HEK293 (cell line): ENCODE results near the gene NXT1.

Experiments
- CTCF ChIA-PET: fragments of 350-600 bp; formaldehyde crosslinking; extraction: SDS; loops from one replicate; lab custom pipeline; 2021; ENCODE audit warnings: antibody characterized with exemption; lab: Yijun Ruan, JAX
- POLR2A ChIA-PET: fragments of 300-600 bp; formaldehyde crosslinking; extraction: SDS; loops from one replicate; lab custom pipeline; 2020; ENCODE audit warnings: antibody characterized with exemption, inconsistent platforms; lab: Yijun Ruan, JAX
- H3K27ac ChIP-seq: fragments of 200-500 bp; sonication (Bioruptor generic); 2 replicates; pipeline ENCODE4 v1.5.1; 2014; ENCODE audit warnings: low read depth, low read length, control low read depth, inconsistent platforms; ENCODE audit errors: extremely low read depth
- H3K36me3 ChIP-seq, 2 experiments: fragments of 200-500 bp in 1 of 2; sonication (Bioruptor generic) in 1 of 2; 1 replicate in 1 of 2; 2 replicates in 1 of 2; pipeline ENCODE4 v1.5.1; 2014 to 2017; ENCODE audit warnings: inconsistent platforms in 2 of 2, low read length in 2 of 2; ENCODE audit not compliant: control insufficient read depth in 2 of 2, insufficient read depth in 1 of 2
- H3K4me1 ChIP-seq: fragments of 200-500 bp; sonication (Bioruptor generic); 2 replicates; pipeline ENCODE4 v1.5.1; 2014; ENCODE audit warnings: mild to moderate bottlenecking, low read length, inconsistent platforms; ENCODE audit not compliant: control insufficient read depth, insufficient read depth
- H3K4me3 ChIP-seq: 2 replicates; pipeline ENCODE4 v1.5.1; 2011; ENCODE audit warnings: low read depth, mild to moderate bottlenecking, control low read depth, low read length, moderate library complexity
- H3K9me3 ChIP-seq: fragments of 200-500 bp; sonication (Bioruptor generic); 2 replicates; pipeline ENCODE4 v1.5.1; 2014; ENCODE audit warnings: low read depth, low read length, inconsistent platforms; ENCODE audit not compliant: control insufficient read depth, insufficient read depth
- KLF8 ChIP-seq: fragments of 450-650 bp; formaldehyde crosslinking; IDR thresholded peaks from 2 replicates; pipeline ENCODE4 v1.5.1; 2016; ENCODE audit warnings: missing biosample characterization, missing genetic modification characterization
- RBAK ChIP-seq: fragments of 450-650 bp; formaldehyde crosslinking; IDR thresholded peaks from 2 replicates; pipeline ENCODE4 v1.5.1; 2016; ENCODE audit warnings: missing biosample characterization, missing genetic modification characterization
- REPIN1 ChIP-seq: fragments of 450-650 bp; formaldehyde crosslinking; IDR thresholded peaks from 2 replicates; pipeline ENCODE4 v1.5.1; 2017; ENCODE audit warnings: missing biosample characterization, missing genetic modification characterization, low read depth
- SCRT2 ChIP-seq: fragments of 450-650 bp; formaldehyde crosslinking; IDR thresholded peaks from 2 replicates; pipeline ENCODE4 v1.5.1; 2016; ENCODE audit warnings: missing biosample characterization, missing genetic modification characterization
- SP3 ChIP-seq: fragments of 450-650 bp; formaldehyde crosslinking; IDR thresholded peaks from 2 replicates; pipeline ENCODE4 v1.5.1; 2016; ENCODE audit warnings: missing biosample characterization, missing genetic modification characterization
- ZBTB1 ChIP-seq: fragments of 450-650 bp; formaldehyde crosslinking; IDR thresholded peaks from 2 replicates; pipeline ENCODE4 v1.5.1; 2016; ENCODE audit warnings: missing biosample characterization, missing genetic modification characterization
- ZBTB10 ChIP-seq: fragments of 450-650 bp; formaldehyde crosslinking; IDR thresholded peaks from 2 replicates; pipeline ENCODE4 v1.5.1; 2016; ENCODE audit warnings: missing biosample characterization, missing genetic modification characterization
- ZEB2 ChIP-seq: fragments of 450-650 bp; formaldehyde crosslinking; IDR thresholded peaks from 2 replicates; pipeline ENCODE4 v1.5.1; 2016; ENCODE audit warnings: missing biosample characterization, missing genetic modification characterization
- ZFP3 ChIP-seq: fragments of 450-650 bp; formaldehyde crosslinking; IDR thresholded peaks from 2 replicates; pipeline ENCODE4 v1.5.1; 2016; ENCODE audit warnings: low read depth, missing biosample characterization, missing genetic modification characterization
- ZNF112 ChIP-seq: fragments of 450-650 bp; formaldehyde crosslinking; IDR thresholded peaks from 2 replicates; pipeline ENCODE4 v1.5.0; 2017; ENCODE audit warnings: missing biosample characterization, missing genetic modification characterization
- ZNF121 ChIP-seq: fragments of 450-650 bp; formaldehyde crosslinking; IDR thresholded peaks from 2 replicates; pipeline ENCODE4 v1.5.1; 2016; ENCODE audit warnings: missing biosample characterization, missing genetic modification characterization
- ZNF148 ChIP-seq: fragments of 450-650 bp; formaldehyde crosslinking; IDR thresholded peaks from 2 replicates; pipeline ENCODE4 v1.5.0; 2017; ENCODE audit warnings: missing biosample characterization, missing genetic modification characterization, borderline replicate concordance
- ZNF19 ChIP-seq: fragments of 450-650 bp; formaldehyde crosslinking; IDR thresholded peaks from 2 replicates; pipeline ENCODE4; 2016; ENCODE audit warnings: missing biosample characterization, missing genetic modification characterization, low read depth
- ZNF23 ChIP-seq: fragments of 450-650 bp; formaldehyde crosslinking; IDR thresholded peaks from 2 replicates; pipeline ENCODE4 v1.5.1; 2016; ENCODE audit warnings: missing biosample characterization, missing genetic modification characterization, borderline replicate concordance
- ZNF366 ChIP-seq: fragments of 450-650 bp; formaldehyde crosslinking; conservative IDR thresholded peaks from 2 replicates; pipeline ENCODE4 v1.5.1; 2016; ENCODE audit warnings: missing biosample characterization, missing genetic modification characterization
- ZNF404 ChIP-seq: fragments of 450-650 bp; formaldehyde crosslinking; IDR thresholded peaks from 2 replicates; pipeline ENCODE4 v1.5.1; 2017; ENCODE audit warnings: missing biosample characterization, missing genetic modification characterization
- ZNF544 ChIP-seq: fragments of 450-650 bp; formaldehyde crosslinking; IDR thresholded peaks from 2 replicates; pipeline ENCODE4 v1.5.0; 2017; ENCODE audit warnings: missing biosample characterization, missing genetic modification characterization
- ZNF555 ChIP-seq: fragments of 450-650 bp; formaldehyde crosslinking; conservative IDR thresholded peaks from 2 replicates; pipeline ENCODE4 v1.5.1; 2017; ENCODE audit warnings: missing biosample characterization, mild to moderate bottlenecking, missing genetic modification characterization, inconsistent platforms
- ZNF558 ChIP-seq: fragments of 450-650 bp; formaldehyde crosslinking; IDR thresholded peaks from 2 replicates; pipeline ENCODE4 v1.5.1; 2016; ENCODE audit warnings: missing biosample characterization, missing genetic modification characterization
- ZNF596 ChIP-seq: fragments of 450-650 bp; IDR thresholded peaks from 2 replicates; pipeline ENCODE4 v1.5.0; 2018; ENCODE audit warnings: missing biosample characterization, mild to moderate bottlenecking, missing genetic modification characterization, moderate library complexity
- ZNF621 ChIP-seq: fragments of 450-650 bp; formaldehyde crosslinking; IDR thresholded peaks from 2 replicates; pipeline ENCODE4 v1.5.1; 2017; ENCODE audit warnings: missing biosample characterization, missing genetic modification characterization
- ZNF658 ChIP-seq: fragments of 450-650 bp; formaldehyde crosslinking; IDR thresholded peaks from 2 replicates; pipeline ENCODE4; 2016; ENCODE audit warnings: missing biosample characterization, missing genetic modification characterization
- ZNF664 ChIP-seq: fragments of 450-650 bp; formaldehyde crosslinking; IDR thresholded peaks from 2 replicates; pipeline ENCODE4 v1.5.1; 2016; ENCODE audit warnings: missing biosample characterization, missing genetic modification characterization
- ZNF704 ChIP-seq: fragments of 450-650 bp; formaldehyde crosslinking; IDR thresholded peaks from 2 replicates; pipeline ENCODE4 v1.5.1; 2016; ENCODE audit warnings: missing biosample characterization, missing genetic modification characterization
- TF ChIP-seq, protein P1 (sequence below): fragments of 450-650 bp; formaldehyde crosslinking; IDR thresholded peaks from 2 replicates; pipeline ENCODE4 v1.5.1; 2016; ENCODE audit warnings: missing biosample characterization, missing genetic modification characterization
- TF ChIP-seq, protein P2 (sequence below): fragments of 450-650 bp; formaldehyde crosslinking; IDR thresholded peaks from 2 replicates; pipeline ENCODE4 v1.5.1; 2017; ENCODE audit warnings: missing biosample characterization, missing genetic modification characterization

The NXT1 gene

GRCh38 chr20:23302801-23303200 lies 47.8 kb upstream of the NXT1 start (continued):
- TF ChIP-seq ZNF704 (tag by site-specific recombination) (no peak), ZNF658 (tag by site-specific recombination) (no peak), ZNF112 (tag by site-specific recombination) (no peak), ZBTB10 (tag by site-specific recombination) (no peak), ZNF366 (tag by site-specific recombination) (no peak), ZNF558 (tag by site-specific recombination) (no peak), ZNF23 (tag by site-specific recombination) (no peak)
- TF ChIP-seq, protein P1, sequence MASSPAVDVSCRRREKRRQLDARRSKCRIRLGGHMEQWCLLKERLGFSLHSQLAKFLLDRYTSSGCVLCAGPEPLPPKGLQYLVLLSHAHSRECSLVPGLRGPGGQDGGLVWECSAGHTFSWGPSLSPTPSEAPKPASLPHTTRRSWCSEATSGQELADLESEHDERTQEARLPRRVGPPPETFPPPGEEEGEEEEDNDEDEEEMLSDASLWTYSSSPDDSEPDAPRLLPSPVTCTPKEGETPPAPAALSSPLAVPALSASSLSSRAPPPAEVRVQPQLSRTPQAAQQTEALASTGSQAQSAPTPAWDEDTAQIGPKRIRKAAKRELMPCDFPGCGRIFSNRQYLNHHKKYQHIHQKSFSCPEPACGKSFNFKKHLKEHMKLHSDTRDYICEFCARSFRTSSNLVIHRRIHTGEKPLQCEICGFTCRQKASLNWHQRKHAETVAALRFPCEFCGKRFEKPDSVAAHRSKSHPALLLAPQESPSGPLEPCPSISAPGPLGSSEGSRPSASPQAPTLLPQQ (tag by site-specific recombination), result no peak

DNA sequence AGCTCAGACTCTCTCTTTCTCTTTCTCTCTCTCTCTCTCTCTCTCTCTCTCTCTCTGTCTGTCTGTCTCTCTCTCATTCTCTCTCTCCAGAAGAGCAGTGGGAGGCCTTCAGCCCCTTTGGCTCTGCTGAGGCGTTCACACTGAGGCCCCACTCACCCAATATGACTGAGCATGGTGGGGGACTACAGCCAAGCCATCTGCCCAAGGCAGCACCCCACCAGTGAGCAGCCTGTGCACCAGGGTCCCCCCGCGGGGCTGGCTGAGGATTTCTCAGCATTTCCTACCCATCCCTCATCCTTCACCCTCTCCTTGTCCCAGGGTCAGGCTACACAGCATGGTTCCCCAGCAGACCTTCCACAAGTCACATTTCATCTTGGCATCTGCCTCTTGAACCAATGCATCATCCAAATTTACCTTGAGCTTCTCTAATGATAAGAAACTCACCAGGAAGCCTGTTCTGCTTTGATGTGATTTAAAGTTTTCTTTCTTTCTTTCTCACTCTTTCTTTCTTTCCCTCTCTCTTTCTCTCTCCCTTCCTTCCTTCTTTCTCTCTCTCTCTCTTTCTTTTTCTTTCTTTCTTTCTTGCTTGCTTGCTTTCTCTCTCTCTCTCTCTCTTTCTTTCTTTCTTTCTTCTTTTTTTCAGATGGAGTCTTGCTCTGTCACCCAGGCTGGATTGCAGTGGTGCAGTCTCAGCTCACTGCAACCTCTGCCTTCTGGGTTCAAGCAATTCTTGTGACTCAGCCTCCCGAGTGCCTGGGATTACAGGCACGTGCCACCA lies 47.1 kb upstream of the NXT1 start:
- no peak overlapping the region for H3K4me3 ChIP-seq
- ChIA-PET CTCF (no interaction called here), POLR2A (no interaction called here)
- H3K9me3 ChIP-seq, result no peaks in the 10 kb centered on the region
- TF ChIP-seq ZNF596 (tag by site-specific recombination) (peak; percentile 85), ZNF621 (tag by site-specific recombination) (no peak)
- no peak overlapping the region for H3K27ac ChIP-seq
- no peaks in the 10 kb centered on the region for H3K36me3 ChIP-seq
- H3K4me1 ChIP-seq, result no peaks in the 10 kb centered on the region

GRCh38 chr20:23304616-23305015 lies 46.0 kb upstream of the NXT1 start:
- CTCF ChIA-PET, result no interaction called here
- Histone ChIP-seq H3K36me3 (no peaks in the 10 kb centered on the region), H3K27ac (no peak overlapping the region), H3K4me1 (no peaks in the 10 kb centered on the region), H3K9me3 (no peaks in the 10 kb centered on the region), H3K4me3 (no peak overlapping the region)
- POLR2A ChIA-PET, result no interaction called here
- TF ChIP-seq ZNF544 (tag by site-specific recombination) (no peak), ZNF148 (tag by site-specific recombination) (no peak), ZBTB1 (tag by site-specific recombination) (no peak), REPIN1 (tag by site-specific recombination) (no peak), RBAK (no peak), ZNF664 (tag by site-specific recombination) (no peak), KLF8 (tag by site-specific recombination) (no peak), SP3 (tag by site-specific recombination) (no peak), SCRT2 (tag by site-specific recombination) (no peak), ZNF555 (tag by site-specific recombination) (no peak), ZNF121 (tag by site-specific recombination) (no peak), ZEB2 (tag by site-specific recombination) (no peak), ZNF19 (tag by site-specific recombination) (no peak), ZFP3 (tag by site-specific recombination) (no peak), ZNF404 (no peak)
- TF ChIP-seq, protein P2, sequence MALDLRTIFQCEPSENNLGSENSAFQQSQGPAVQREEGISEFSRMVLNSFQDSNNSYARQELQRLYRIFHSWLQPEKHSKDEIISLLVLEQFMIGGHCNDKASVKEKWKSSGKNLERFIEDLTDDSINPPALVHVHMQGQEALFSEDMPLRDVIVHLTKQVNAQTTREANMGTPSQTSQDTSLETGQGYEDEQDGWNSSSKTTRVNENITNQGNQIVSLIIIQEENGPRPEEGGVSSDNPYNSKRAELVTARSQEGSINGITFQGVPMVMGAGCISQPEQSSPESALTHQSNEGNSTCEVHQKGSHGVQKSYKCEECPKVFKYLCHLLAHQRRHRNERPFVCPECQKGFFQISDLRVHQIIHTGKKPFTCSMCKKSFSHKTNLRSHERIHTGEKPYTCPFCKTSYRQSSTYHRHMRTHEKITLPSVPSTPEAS (tag by site-specific recombination), result no peak
